ENCODE measurements around the gene TEC.

TEC gene

DNA sequence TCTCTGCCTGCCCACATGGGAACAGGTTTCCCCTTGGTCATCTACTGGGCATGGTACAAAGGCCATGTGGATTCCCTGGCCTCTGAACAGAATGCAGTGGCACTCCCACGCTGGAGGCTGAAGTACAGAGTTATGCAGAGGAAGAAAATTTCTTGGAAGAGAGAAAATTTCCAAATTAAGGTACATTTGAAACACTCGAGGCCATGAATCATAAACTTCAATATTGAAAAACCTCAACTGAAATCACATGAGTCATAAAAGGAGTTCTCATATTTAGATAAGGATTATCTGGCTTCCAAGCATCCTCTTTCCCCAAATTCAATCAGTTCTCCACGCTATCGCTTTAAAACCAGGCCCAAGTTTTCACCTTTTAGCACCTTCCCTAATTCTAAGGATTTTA is 107.5 kb downstream of the TEC start:
- DNase-seq (ENCODE audit: low read depth), result no peak

- no peak for DNase-seq (ENCODE audit: low read depth)
Observed at GRCh38 chr4:48157271-48157670, 112.4 kb downstream of the TEC start.

- no peak for DNase-seq (ENCODE audit: low read depth)
Observed at GRCh38 chr4:48156423-48156822, 113.2 kb downstream of the TEC start.

DNA sequence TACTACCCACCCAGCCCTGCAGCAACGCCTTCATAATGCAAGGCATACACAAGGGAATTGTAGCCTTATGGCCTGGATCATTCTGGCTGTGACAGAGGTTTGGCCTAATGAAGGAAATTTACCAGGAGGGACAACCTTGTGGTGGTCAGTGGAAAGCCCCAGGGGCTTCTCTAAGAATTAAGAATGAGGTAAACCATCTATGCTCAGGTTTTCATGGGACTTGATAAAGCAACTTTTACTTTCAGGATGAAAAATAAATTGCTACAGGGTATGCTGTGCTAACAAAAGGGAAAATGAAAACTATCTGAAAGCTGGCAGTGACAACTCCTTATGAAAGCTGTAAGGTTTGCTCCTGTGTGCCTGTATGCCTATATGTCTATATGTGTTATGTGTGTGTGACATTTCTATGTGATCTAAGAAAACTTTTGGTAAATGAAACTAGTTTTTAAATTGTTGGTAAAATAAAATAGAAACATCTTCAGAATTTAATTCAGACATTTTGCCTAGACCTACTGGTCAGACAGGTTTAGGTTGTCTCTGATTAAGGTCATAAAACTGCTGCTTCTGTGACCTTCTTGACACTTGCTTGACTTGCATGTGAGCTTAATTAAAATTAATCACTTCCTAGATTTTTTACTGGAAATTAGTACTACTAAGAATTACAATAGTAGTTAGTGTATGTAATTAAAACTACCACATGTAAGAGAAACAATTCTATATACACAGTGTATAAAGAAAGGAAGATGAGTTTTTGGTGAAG is 115.7 kb downstream of the TEC start:
- DNase-seq (ENCODE audit: low read depth), result no peak

- DNase-seq (ENCODE audit: low read depth), result no peak
Observed at GRCh38 chr4:48152259-48152658, 117.4 kb downstream of the TEC start.

DNA sequence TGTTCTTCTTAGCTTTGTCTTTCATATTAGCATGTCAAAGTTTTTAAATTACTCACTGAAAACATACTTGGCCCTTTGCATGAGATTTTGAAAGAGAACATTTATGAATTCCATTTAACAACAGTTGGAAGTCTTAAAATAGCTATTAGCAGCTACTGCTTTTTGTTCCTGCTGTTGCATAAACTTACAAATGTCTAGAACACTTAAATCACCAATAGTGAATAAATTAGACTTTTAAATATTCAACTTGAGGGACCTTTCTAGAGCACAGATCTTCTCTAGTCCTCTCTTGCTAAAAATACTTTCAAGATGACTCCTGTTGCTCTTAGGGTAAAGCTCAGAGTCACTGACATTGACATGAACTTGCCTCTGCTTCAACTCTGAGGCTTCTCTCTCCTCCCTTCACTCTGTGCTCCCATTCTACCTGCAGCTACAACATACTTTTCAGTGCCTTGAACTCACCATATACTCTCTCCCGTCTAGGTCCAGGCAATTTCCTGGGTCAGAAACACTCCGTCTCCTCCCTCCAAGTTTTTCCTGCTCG is 119.7 kb downstream of the TEC start:
- DNase-seq (ENCODE audit: low read depth), result no peak

GRCh38 chr4:48147621-48148020 is 122.0 kb downstream of the TEC start:
- no peak for DNase-seq (ENCODE audit: low read depth)

GRCh38 chr4:48141048-48141447 is 128.6 kb downstream of the TEC start:
- peak; percentile 18 for DNase-seq (ENCODE audit: low read depth)

DNA sequence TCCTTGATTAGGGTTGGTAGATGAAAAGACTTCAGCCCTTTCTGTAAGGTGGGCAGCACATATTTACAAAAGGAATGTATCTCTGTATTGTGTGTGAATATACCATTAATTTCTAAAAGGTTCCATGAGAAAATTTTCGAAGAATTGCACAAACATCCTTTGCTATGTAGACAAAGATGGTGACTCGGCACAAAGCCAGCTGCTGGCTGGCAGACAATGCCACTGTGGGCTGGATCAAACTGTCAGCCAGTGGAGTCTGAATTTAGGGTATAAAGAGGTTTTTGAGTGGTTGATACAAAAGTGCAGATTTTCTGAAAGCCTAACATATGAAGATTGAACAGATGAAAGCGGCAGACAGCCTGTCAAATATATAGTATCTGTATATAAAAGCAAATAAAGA is 129.9 kb downstream of the TEC start:
- no peak for DNase-seq (ENCODE audit: low read depth)

- DNase-seq (ENCODE audit: low read depth), result no peak
Observed at GRCh38 chr4:48138936-48139335, 130.7 kb downstream of the TEC start.

DNA sequence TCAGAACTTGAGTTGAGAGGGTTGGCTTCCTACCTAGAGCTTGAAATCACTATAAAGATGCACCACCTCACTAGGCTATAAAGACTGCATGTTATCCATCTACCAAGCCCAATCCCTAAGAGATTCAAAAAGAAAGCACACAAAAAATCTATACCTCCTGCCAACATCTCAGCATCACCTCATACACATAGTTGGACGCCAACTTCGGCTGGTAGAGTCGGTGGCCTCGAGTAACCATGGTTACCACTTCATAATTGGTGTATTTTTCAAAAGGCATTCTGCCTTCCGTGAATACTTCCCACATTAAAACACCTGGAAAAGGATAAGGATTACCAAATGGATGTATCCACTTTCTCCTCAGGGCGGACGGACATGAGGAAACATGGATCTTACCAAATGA is 131.1 kb downstream of the TEC start:
- DNase-seq (ENCODE audit: low read depth), result no peak

DNA sequence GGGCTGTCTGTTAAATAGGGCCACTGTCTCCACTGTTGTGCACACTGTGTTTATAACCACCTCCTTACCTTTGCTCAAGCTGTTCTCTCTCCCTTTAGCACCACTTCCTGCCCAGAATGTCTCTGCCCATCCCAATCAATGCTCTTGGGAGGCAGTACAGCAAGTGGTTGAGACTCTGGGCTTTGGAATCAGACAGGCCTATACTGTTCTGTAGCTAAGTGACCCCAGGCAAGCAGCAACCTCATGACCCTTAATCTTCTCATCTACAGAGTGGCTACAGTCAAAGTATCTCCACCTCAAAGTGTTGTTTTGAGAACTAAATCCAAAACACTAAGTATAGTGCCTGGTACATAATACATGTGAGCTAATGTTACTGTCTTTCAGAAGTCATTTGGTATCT is 131.8 kb downstream of the TEC start:
- DNase-seq (ENCODE audit: low read depth), result no peak

- DNase-seq (ENCODE audit: low read depth), result no peak
Observed at GRCh38 chr4:48134081-48134480, 135.6 kb downstream of the TEC start, which contains the start of gene TXK. TSS of gene TXK (minus strand) at chr4:48134250. CDS start at chr4:48134170, 80 bp downstream.

GRCh38 chr4:48133669-48134068 is 136.0 kb downstream of the TEC start:
- no peak for DNase-seq (ENCODE audit: low read depth)

GRCh38 chr4:48131736-48132135 is 137.9 kb downstream of the TEC start:
- DNase-seq (ENCODE audit: low read depth), result no peak

GRCh38 chr4:48130100-48130499 is 139.5 kb downstream of the TEC start:
- DNase-seq (ENCODE audit: low read depth), result no peak

GRCh38 chr4:48129307-48130014 is 140.2 kb downstream of the TEC start:
- DNase-seq (ENCODE audit: low read depth), result no peak

- DNase-seq (ENCODE audit: low read depth), result peak; percentile 84
Observed at GRCh38 chr4:48127682-48128404, 141.8 kb downstream of the TEC start.

GRCh38 chr4:48127231-48127630 is 142.4 kb downstream of the TEC start:
- no peak for DNase-seq (ENCODE audit: low read depth)

DNA sequence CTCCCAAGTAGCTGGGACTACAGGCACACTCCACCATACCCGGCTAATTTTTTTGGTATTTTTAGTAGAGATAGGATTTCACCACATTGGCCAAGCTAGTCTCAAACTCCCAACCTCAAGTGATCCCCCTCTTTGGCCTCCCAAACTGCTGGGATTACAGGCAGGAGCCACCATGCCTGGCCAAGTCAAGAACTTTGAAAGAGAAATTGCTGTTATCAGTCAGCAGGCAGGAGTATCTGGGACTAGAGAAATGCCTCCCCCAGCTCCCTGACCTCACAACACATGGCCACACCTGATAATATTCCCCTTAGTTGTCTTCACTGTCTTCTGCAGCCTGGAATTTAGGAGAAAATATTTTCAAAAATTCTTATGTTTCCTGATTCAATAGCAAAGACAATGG is 143.0 kb downstream of the TEC start:
- no peak for DNase-seq (ENCODE audit: low read depth)

DNA sequence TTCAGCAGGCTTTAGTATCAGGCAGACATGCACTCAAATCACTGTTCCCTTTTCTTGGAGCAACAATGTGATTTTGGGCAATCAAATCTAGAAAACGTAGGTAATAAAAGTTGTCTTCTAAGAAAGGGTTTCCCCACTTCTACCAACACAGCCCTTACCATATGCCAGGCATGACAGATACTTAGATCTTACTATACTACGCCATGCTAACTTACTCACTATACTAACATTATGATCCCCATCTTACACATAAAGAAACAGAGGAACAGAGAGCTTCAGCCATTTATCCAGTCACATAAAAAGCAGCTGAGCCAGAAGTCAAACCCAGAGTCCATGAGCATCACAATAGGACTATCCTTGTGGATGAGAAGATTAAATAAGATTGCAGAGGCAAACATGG is 144.8 kb downstream of the TEC start:
- DNase-seq (ENCODE audit: low read depth), result no peak

DNA sequence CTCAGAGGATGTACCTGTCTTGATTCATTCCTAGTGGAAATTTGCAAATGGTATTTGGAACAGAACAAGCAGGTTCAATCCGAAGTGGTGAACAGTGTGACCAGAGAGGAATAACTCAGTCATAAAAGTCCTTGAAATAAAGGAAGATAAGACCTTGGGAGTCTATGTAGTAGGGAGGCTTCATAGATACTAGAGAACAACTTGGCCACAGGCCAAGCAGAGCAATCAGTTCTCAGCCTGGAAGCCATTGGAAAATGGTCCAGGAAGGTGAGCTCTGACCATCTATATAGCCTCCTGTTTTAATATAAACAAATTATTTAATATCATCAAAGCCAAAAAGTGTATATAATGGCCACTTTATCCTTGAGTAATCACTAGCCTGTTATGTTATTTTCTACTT is 146.9 kb downstream of the TEC start:
- no peak for DNase-seq (ENCODE audit: low read depth)

DNA sequence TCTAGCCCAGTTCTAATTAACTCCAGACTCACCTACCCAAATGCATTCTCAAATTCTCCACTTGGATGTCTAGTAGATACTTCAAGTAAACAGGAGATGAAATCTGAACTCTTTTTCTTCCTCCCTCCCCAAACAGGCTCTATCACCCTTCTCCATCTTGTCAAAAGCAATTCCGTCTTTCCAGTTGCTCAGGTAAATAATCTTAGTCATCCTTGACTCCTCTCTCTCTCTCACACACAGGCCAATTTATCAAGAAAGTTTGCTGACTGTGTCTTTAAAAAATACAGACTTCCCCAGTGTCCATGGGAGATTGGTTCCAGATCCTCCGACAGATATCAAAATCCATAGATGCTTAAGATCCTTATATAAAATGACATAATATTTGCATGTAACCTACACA is 148.5 kb downstream of the TEC start:
- DNase-seq (ENCODE audit: low read depth), result no peak

Data from GM04504 (cell line).